HCT116 (cell line): ENCODE data around the gene RNF114. TPM values are rescaled to one million over a fixed set of nuclear protein-coding genes. Genes with fewer than 3 reads are reported as not detected.

Experiments
- ATAC-seq: fragments of 200-7000 bp; cut with Tn5 transposase; 2 replicates; pipeline ENCODE4 v1.9.1; 2020; ENCODE audit warnings: mild to moderate bottlenecking, moderate library complexity
- BruUV-seq: library from RNA; stranded (reverse); fragments of 400-500 nt; replicated peaks from 2 replicates; lab custom pipeline; 2021; lab: Mats Ljungman, UMichigan
- CTCF ChIA-PET: fragments of 300-600 bp; sonication (Branson Sonifier 250); formaldehyde crosslinking; loops from one replicate; lab custom pipeline; 2021; ENCODE audit warnings: antibody characterized with exemption; lab: Charles Lee
- POLR2A ChIA-PET: fragments of 300-600, 350-600 bp; sonication (Branson Sonifier 250); formaldehyde crosslinking; loops from one replicate; lab custom pipeline; 2021; ENCODE audit warnings: antibody characterized with exemption; lab: Charles Lee
- RAD21 ChIA-PET, 2 experiments: fragments of 300-600 bp; sonication (Branson Sonifier 250); formaldehyde crosslinking; loops; one replicate each; lab custom pipeline; 2023; ENCODE audit warnings: low total read pairs in 2 of 2; ENCODE audit not compliant: uncharacterized antibody in 2 of 2, unreplicated experiment in 2 of 2, low non-redundant PET in 1 of 2; lab: Charles Lee
- DNase-seq: peaks from one replicate; pipeline ENCODE4 v3.0.0-alpha.2; 2010; ENCODE audit warnings: low read depth, low spot score
- H2AFZ ChIP-seq: fragments of 200-600 bp; shearing (Covaris generic), sonication (generic); 2 replicates; pipeline ENCODE4 v1.6.1; 2017; ENCODE audit warnings: low read depth, mixed run types, mixed read lengths, antibody characterized with exemption, low read length; ENCODE audit not compliant: poor library complexity, severe bottlenecking
- H3K27ac ChIP-seq: 2 replicates; pipeline ENCODE4 v1.5.1; 2012; ENCODE audit warnings: low read depth, low read length
- H3K27me3 ChIP-seq: fragments of 200-600 bp; sonication (generic); 2 replicates; pipeline ENCODE4 v1.6.1; 2016; ENCODE audit warnings: mixed run types, low read length, mixed read lengths; ENCODE audit not compliant: insufficient read depth
- H3K36me3 ChIP-seq, 2 experiments: fragments of 200-500 bp in 1 of 2; fragments of 200-600 bp in 1 of 2; sonication (Bioruptor generic) in 1 of 2; sonication (generic) in 1 of 2; 2 replicates each; pipeline versions ENCODE4 v1.5.1 to v1.6.1; 2014 to 2016; ENCODE audit warnings: low read length in 2 of 2, inconsistent platforms in 1 of 2, mixed read lengths in 1 of 2, mixed run types in 1 of 2; ENCODE audit not compliant: insufficient read depth in 2 of 2, control insufficient read depth in 1 of 2
- H3K4me1 ChIP-seq, 2 experiments: fragments of 200-600 bp in 1 of 2; sonication (generic) in 1 of 2; 2 replicates each; pipeline versions ENCODE4 v1.5.1 to v1.6.1; 2012 to 2017; ENCODE audit warnings: low read length in 2 of 2, inconsistent platforms in 1 of 2, mild to moderate bottlenecking in 1 of 2, mixed read lengths in 1 of 2, mixed run types in 1 of 2, moderate library complexity in 1 of 2; ENCODE audit not compliant: insufficient read depth in 2 of 2, control insufficient read depth in 1 of 2
- H3K4me2 ChIP-seq: fragments of 200-600 bp; sonication (generic); 2 replicates; pipeline ENCODE4 v1.6.1; 2017; ENCODE audit warnings: mixed run types, low read length, mixed read lengths
- H3K4me3 ChIP-seq, 2 experiments: fragments of 200-600 bp in 1 of 2; sonication (generic) in 1 of 2; replicated peaks in 1 of 2; 2 replicates each; pipeline ENCODE4 v1.5.1; 2011 to 2016; ENCODE audit warnings: low read length in 2 of 2, control low read depth in 1 of 2, low read depth in 1 of 2, mild to moderate bottlenecking in 1 of 2, mixed read lengths in 1 of 2, mixed run types in 1 of 2
- H3K79me2 ChIP-seq: fragments of 200-600 bp; sonication (generic); 2 replicates; pipeline ENCODE4 v1.6.1; 2017; ENCODE audit warnings: mild to moderate bottlenecking, mixed run types, low read length, moderate library complexity, mixed read lengths; ENCODE audit not compliant: insufficient read depth
- H3K9ac ChIP-seq: fragments of 200-600 bp; sonication (generic); 2 replicates; pipeline ENCODE4 v1.6.1; 2016; ENCODE audit warnings: low read length, mixed read lengths
- H3K9me2 ChIP-seq: fragments of 200-600 bp; sonication (generic), shearing (Covaris generic); 2 replicates; pipeline ENCODE4 v1.6.1; 2017; ENCODE audit warnings: mixed run types, mild to moderate bottlenecking, moderate library complexity; ENCODE audit not compliant: insufficient read depth
- H3K9me3 ChIP-seq, 2 experiments: fragments of 200-500 bp in 1 of 2; fragments of 200-600 bp in 1 of 2; sonication (Bioruptor generic) in 1 of 2; sonication (generic) in 1 of 2; 2 replicates each; pipeline ENCODE4 v1.6.1; 2014 to 2017; ENCODE audit warnings: low read length in 2 of 2, mixed read lengths in 2 of 2, inconsistent platforms in 1 of 2, low read depth in 1 of 2, mild to moderate bottlenecking in 1 of 2, mixed run types in 1 of 2, moderate library complexity in 1 of 2; ENCODE audit not compliant: control insufficient read depth in 1 of 2, insufficient read depth in 1 of 2
- H4K20me1 ChIP-seq: fragments of 200-600 bp; sonication (generic), shearing (Covaris generic); 2 replicates; pipeline ENCODE4 v1.6.1; 2017; ENCODE audit warnings: mixed run types, mild to moderate bottlenecking, moderate library complexity; ENCODE audit not compliant: insufficient read depth
- EGR1 ChIP-seq: IDR thresholded peaks from 2 replicates; pipeline ENCODE4 v1.6.1; 2012; ENCODE audit warnings: low read depth
- ELF1 ChIP-seq: IDR thresholded peaks from 2 replicates; pipeline ENCODE4 v1.6.1; 2012; ENCODE audit warnings: low read depth, borderline replicate concordance
- EZH2 ChIP-seq: fragments of 200-600 bp; sonication (generic); IDR thresholded peaks from 2 replicates; pipeline ENCODE4 v1.6.1; 2017; ENCODE audit warnings: antibody characterized with exemption, mixed run types
- EZH2phosphoT487 ChIP-seq: fragments of 200-600 bp; IDR thresholded peaks from 2 replicates; pipeline ENCODE4 v1.6.1; 2018; ENCODE audit warnings: antibody characterized with exemption, borderline replicate concordance
- JUND ChIP-seq: IDR thresholded peaks from 2 replicates; pipeline ENCODE4 v1.6.1; 2012
- RAD21 ChIP-seq: IDR thresholded peaks from 2 replicates; pipeline ENCODE4 v1.6.1; 2012; ENCODE audit warnings: low read depth, mild to moderate bottlenecking
- SIN3A ChIP-seq: IDR thresholded peaks from 2 replicates; pipeline ENCODE4 v1.6.1; 2012; ENCODE audit warnings: low read depth
- SP1 ChIP-seq: IDR thresholded peaks from 2 replicates; pipeline ENCODE4 v1.6.1; 2012; ENCODE audit warnings: low read depth
- SRF ChIP-seq: IDR thresholded peaks from 2 replicates; pipeline ENCODE4 v1.6.1; 2012; ENCODE audit warnings: low read depth
- TCF7L2 ChIP-seq: IDR thresholded peaks from 2 replicates; pipeline ENCODE4 v1.7.0; 2011; ENCODE audit warnings: borderline replicate concordance, inconsistent platforms; ENCODE audit not compliant: insufficient read depth, insufficient read length; ENCODE audit errors: extremely low read depth
- intact Hi-C: fragments of 100-400 bp; cut with micrococcal nuclease; formaldehyde crosslinking; loops from 2 replicates; pipeline ENCODE4 v1.10.0; 2022
- total RNA-seq: library from RNA; stranded (reverse); gene quantifications from one replicate; pipeline ENCODE4 v1.2.1, GENCODE V29; 2021; ENCODE audit not compliant: unreplicated experiment
- TF ChIP-seq, protein P1 (sequence below): IDR thresholded peaks from 2 replicates; pipeline ENCODE4 v1.6.1; 2011; ENCODE audit warnings: mild to moderate bottlenecking, low read length, moderate library complexity; ENCODE audit not compliant: insufficient replicate concordance; ENCODE audit errors: extremely low read depth
- TF ChIP-seq, protein P2 (sequence below), 3 experiments: fragments of 200-600 bp in 1 of 3; sonication (generic) in 1 of 3; IDR thresholded peaks in 2 of 3; conservative IDR thresholded peaks in 1 of 3; 2 replicates each; pipeline ENCODE4 v1.5.1; 2012 to 2017; ENCODE audit warnings: low read depth in 2 of 3, low read length in 2 of 3, antibody characterized with exemption in 1 of 3, borderline replicate concordance in 1 of 3, control low read depth in 1 of 3, mild to moderate bottlenecking in 1 of 3, mixed read lengths in 1 of 3, mixed run types in 1 of 3, moderate library complexity in 1 of 3; ENCODE audit not compliant: insufficient read depth in 1 of 3
- TF ChIP-seq, protein P3 (sequence below): IDR thresholded peaks from 2 replicates; pipeline ENCODE4 v1.6.1; 2012

RNF114 gene
- total RNA-seq, 1 experiment from 2014 or later: 66.8 TPM

DNA sequence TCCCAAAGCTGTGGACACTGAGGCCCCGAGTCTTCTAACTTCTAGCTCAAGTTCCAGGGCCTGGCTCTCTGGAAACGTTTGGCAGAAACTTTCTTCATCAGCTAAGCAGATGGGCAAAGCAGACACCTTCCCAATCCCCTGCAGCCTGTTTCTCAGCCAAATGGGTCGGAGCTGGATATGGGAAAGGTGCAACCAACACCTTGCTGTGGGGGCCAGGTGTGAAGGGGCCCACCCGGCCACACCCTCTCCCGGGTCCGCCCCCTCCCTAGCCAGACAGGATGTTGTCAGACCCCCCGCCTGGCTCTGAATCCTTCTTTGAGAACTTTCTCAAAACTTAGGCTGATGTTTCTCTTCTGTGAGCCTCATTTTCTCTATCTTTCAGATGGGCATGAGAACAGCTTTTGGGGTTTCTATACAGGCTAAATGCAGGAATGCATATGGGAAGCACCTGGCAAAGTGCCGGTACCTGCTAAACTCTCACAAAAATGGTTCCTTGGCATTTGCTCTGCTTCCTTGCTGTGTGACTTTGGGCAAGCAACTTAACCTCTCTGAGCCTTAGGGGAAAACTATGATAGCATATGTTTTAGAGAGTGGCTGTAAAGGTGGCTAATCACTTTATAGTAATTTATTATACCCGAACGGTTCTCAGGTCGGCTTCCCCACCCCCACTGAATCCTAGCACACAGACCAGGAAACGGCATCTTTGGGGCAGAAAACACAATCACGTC is 48.4 kb downstream of the RNF114 start:
- peaks cover 26 to 48% of the 10 kb centered on the region in 2 experiments for H3K36me3 ChIP-seq
- H3K4me3 ChIP-seq: no peak overlapping the region
- no peaks in the 10 kb centered on the region for H3K9me2 ChIP-seq
- H3K9ac ChIP-seq: no peak overlapping the region
- intact Hi-C loops: loop anchor here (5.0 kb wide), 1 partner anchor 183 kb away; no protein-coding TSS in a partner anchor
- ChIA-PET CTCF (interaction anchor here (1.4 kb wide), 1 partner anchor 87 kb away, joined by 7 read pairs; no protein-coding TSS in a partner anchor), POLR2A (interaction anchor here (0.7 kb wide), 1 partner anchor 267 kb away, joined by 3 read pairs; no protein-coding TSS in a partner anchor), RAD21 (no interaction called here)
- peak overlapping the region; percentile 100; the same call in 1 of the 2 replicates for H3K4me2 ChIP-seq
- peaks cover 49% of the 10 kb centered on the region for H3K79me2 ChIP-seq
- H4K20me1 ChIP-seq: no peaks in the 10 kb centered on the region
- H3K27me3 ChIP-seq: no peaks in the 10 kb centered on the region
- H3K9me3 ChIP-seq: no peaks in the 10 kb centered on the region
- no peak overlapping the region for H2AFZ ChIP-seq
- DNase-seq: no peak
- TF ChIP-seq SP1: no peak
- no peak for TF ChIP-seq JUND
- no peak for TF ChIP-seq EZH2phosphoT487
- TF ChIP-seq EZH2: no peak
- TF ChIP-seq EGR1: no peak
- H3K27ac ChIP-seq: no peak overlapping the region
- BruUV-seq: TSS peak; percentile 42
- no peak for ATAC-seq
- H3K4me1 ChIP-seq: peaks cover 9 to 67% of the 10 kb centered on the region in 2 experiments

DNA sequence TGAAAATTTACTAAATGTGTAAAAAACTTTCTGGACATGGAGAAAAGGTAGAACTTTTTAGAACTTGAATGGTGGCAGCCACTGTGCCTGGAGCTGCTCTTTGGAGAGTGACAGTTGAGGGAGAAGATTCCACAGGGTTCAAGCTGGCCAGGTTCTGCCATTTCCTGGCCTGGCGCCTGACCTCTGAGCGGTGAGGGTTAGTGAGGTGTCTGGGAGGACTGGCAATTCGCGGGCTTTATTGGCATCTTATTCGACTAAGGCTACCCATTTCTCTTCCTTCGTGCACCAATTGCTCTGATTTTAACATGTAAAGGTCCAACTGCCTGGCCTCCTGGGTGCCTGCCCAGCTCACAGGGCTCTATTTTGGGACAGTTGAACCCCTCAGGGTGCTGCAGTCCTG is 49.0 kb downstream of the RNF114 start:
- Histone ChIP-seq H3K4me1 (peaks cover 9 to 67% of the 10 kb centered on the region in 2 experiments), H3K27ac (no peak overlapping the region), H3K4me2 (0 out of 2 replicates have a peak overlapping the region, but pooled peaks have one; percentile 0), H3K4me3 (no peak overlapping the region), H4K20me1 (no peaks in the 10 kb centered on the region), H2AFZ (no peak overlapping the region), H3K36me3 (peaks cover 26 to 48% of the 10 kb centered on the region in 2 experiments), H3K27me3 (no peaks in the 10 kb centered on the region), H3K79me2 (peaks cover 49% of the 10 kb centered on the region), H3K9me3 (no peaks in the 10 kb centered on the region), H3K9ac (no peak overlapping the region), H3K9me2 (no peaks in the 10 kb centered on the region)
- ChIA-PET RAD21 (no interaction called here), POLR2A (no interaction called here), CTCF (no interaction called here)
- intact Hi-C loops: no loop called here
- no peak for DNase-seq
- TF ChIP-seq SIN3A: no peak
- TF ChIP-seq, protein P1, sequence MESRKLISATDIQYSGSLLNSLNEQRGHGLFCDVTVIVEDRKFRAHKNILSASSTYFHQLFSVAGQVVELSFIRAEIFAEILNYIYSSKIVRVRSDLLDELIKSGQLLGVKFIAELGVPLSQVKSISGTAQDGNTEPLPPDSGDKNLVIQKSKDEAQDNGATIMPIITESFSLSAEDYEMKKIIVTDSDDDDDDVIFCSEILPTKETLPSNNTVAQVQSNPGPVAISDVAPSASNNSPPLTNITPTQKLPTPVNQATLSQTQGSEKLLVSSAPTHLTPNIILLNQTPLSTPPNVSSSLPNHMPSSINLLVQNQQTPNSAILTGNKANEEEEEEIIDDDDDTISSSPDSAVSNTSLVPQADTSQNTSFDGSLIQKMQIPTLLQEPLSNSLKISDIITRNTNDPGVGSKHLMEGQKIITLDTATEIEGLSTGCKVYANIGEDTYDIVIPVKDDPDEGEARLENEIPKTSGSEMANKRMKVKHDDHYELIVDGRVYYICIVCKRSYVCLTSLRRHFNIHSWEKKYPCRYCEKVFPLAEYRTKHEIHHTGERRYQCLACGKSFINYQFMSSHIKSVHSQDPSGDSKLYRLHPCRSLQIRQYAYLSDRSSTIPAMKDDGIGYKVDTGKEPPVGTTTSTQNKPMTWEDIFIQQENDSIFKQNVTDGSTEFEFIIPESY: no peak
- TF ChIP-seq, protein P2, sequence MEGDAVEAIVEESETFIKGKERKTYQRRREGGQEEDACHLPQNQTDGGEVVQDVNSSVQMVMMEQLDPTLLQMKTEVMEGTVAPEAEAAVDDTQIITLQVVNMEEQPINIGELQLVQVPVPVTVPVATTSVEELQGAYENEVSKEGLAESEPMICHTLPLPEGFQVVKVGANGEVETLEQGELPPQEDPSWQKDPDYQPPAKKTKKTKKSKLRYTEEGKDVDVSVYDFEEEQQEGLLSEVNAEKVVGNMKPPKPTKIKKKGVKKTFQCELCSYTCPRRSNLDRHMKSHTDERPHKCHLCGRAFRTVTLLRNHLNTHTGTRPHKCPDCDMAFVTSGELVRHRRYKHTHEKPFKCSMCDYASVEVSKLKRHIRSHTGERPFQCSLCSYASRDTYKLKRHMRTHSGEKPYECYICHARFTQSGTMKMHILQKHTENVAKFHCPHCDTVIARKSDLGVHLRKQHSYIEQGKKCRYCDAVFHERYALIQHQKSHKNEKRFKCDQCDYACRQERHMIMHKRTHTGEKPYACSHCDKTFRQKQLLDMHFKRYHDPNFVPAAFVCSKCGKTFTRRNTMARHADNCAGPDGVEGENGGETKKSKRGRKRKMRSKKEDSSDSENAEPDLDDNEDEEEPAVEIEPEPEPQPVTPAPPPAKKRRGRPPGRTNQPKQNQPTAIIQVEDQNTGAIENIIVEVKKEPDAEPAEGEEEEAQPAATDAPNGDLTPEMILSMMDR (IDR thresholded peaks at IDR 0.05 in 2 of 3, conservative IDR thresholded peaks at IDR 0.05 in 1 of 3; ENCODE audit: borderline replicate concordance in 1 of 3, insufficient read depth in 1 of 3, low read depth in 2 of 3, low read length in 2 of 3): no peak
- no peak for TF ChIP-seq RAD21
- TF ChIP-seq EZH2phosphoT487: no peak
- TF ChIP-seq, protein P3, sequence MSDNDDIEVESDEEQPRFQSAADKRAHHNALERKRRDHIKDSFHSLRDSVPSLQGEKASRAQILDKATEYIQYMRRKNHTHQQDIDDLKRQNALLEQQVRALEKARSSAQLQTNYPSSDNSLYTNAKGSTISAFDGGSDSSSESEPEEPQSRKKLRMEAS: no peak
- TF ChIP-seq SRF: no peak
- TF ChIP-seq JUND: no peak
- TF ChIP-seq ELF1: no peak
- TF ChIP-seq TCF7L2: no peak
- BruUV-seq: no TSS peak
- no peak for ATAC-seq
